Glomerular visceral epithelial cell (primary cell): ENCODE measurements around the gene EIF1AD.
A peak's percentile ranks its signal among the peaks of the same experiment; 100 is the strongest.

Experiments
- DNase-seq: peaks from one replicate; pipeline ENCODE4 v3.0.0-alpha.2; 2016; ENCODE audit errors: extremely low spot score

Gene EIF1AD

DNA sequence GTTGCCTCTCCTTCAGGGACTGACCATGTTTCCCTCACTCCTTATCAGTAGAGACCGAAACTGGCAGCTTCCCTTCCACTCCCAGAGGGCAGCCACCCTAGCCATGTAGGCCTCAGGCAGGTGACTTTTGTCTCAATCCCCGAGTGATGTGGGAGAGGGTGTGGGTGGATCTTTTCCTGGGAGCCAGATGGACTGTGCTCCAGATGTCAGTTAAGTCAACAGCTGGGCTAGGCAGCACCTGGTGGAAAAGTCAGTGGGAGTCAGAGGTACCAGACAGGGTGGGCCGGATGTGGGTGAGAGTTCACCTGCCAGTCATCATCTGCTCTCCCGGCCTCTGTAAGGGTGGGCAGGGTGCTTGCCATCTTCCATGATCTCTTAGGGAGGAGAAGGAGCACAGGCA lies 2.2 kb upstream of the EIF1AD start:
- no peak for DNase-seq

DNA sequence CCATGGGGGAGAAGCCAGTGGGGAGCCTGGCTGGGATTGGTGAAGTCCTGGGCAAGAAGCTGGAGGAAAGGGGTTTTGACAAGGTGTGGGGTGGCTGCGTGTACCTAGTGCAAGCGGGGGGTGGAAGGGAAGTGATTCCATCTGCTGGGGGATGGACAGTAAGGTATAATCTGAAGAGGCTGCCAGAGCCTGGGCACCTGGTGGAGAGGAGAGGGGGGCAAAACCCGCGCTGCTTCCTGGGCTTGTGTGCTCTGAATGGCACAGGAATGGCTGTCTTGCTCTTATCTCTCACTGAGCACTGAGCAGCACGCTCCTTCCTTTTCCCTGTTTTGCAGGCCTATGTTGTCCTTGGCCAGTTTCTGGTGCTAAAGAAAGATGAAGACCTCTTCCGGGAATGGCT lies 1.3 kb upstream of the EIF1AD start:
- DNase-seq, result no peak

GRCh38 chr11:66002648-66003225 lies 780 bp upstream of the EIF1AD start:
- DNase-seq, result no peak

GRCh38 chr11:65997286-65997685 lies 4.7 kb downstream of the EIF1AD start:
- DNase-seq, result no peak

DNA sequence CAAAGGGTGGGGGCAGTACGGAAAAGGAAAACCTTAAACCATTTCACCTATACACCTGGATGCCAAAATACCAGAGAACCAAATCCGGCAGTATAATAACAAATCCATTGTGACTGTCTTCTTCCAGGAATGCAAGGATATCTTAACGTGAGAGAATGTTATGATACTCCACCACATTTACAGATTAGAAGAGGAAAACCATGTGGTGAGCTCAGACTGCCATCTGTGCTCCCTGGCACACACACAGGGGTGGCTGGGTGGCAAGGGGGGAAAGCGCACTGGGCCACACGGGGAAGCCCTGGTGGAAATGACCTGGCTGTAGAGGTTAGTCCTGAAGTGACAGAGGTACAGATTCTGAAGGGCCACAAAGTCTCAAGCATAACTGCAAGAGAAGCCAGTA lies 9.9 kb downstream of the EIF1AD start:
- DNase-seq, result no peak

DNA sequence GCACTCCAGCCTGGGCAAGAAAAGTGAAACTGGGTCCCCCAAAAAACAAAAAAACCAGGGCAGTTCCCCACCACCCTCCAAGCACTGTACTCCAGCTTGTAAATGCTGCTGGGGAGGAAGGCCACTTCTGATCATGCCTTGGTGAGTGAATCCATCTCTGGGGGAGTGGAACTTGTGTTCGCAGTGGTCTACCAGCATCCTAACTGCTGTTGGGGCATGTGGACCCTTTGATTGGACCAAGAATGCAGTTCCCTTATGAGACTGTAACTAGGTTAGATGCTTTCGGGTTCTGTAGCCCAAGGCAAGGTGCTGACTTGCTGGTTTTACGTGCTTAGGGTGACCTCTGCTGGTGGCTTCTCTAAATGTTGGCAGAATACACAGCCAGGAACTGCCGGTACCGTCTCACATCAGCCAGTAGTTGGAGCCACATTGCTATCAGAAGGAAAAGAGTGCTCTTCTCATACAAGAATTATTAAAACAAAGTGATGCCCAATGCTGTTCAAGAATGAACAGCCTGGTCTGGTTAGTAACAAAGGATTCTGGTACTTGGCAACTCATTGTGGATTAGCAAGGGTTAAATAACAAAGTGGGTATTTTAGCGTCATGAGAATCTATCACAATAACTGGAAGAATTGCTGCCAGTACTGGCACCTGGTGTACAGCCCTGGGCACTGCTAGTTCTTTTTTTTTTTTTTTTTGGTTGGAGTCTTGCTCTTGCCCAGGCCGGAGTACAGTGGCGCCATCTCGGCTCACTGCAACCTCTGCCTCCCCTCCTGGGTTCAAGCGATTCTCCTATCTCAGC lies 13.0 kb downstream of the EIF1AD start:
- DNase-seq, result peak; percentile 95

- DNase-seq, result no peak
Observed at GRCh38 chr11:65987336-65987735, 14.6 kb downstream of the EIF1AD start.

DNA sequence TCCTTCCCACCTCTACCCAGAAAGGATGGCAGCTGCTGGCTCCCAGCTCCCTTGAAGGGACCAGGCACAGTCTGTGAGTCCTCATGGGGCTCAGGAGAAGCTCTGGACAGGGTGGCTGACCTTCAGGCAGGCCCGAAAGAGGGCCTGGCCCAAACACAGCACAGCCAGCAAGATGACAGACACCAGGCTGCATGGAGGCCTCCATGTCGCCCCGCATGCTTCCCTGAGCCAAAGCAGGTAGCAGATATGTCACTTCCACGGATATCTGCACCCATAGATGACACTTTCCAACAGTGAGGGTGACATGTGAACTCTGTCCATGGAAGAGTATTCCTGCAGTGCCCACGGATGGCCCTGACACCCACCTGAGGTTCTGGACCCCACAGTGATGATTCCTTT lies 18.4 kb downstream of the EIF1AD start:
- DNase-seq, result no peak

- DNase-seq, result no peak
Observed at GRCh38 chr11:65982824-65983588, 19.0 kb downstream of the EIF1AD start.

- no peak for DNase-seq
Observed at GRCh38 chr11:65981972-65982823, 19.8 kb downstream of the EIF1AD start.

GRCh38 chr11:65981101-65981740 lies 20.7 kb downstream of the EIF1AD start:
- DNase-seq, result no peak

DNA sequence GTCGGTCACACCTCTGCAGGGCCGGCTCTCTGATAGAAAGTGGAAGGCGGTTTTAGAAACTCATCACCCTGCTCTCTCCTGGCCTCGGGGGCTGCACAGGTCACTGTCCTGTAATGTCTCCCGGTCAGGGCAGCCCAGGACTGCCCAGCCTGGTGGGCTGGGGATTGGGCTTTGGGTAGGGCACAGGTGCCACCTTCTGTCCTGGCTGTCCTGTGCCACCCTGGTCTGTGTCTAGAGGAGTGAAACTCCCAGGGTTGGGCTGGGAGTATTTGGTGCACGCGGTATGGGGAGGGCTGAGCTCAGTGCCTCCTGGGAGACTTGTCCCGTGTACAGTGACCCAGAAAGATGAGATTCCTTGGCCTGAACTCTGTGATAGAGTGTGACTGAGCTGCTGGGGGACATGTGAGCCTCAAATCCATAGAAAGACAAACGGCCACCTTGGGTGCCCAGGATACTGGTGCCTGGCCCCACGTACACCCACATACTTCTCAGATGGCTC lies 22.6 kb downstream of the EIF1AD start:
- DNase-seq, result no peak

DNA sequence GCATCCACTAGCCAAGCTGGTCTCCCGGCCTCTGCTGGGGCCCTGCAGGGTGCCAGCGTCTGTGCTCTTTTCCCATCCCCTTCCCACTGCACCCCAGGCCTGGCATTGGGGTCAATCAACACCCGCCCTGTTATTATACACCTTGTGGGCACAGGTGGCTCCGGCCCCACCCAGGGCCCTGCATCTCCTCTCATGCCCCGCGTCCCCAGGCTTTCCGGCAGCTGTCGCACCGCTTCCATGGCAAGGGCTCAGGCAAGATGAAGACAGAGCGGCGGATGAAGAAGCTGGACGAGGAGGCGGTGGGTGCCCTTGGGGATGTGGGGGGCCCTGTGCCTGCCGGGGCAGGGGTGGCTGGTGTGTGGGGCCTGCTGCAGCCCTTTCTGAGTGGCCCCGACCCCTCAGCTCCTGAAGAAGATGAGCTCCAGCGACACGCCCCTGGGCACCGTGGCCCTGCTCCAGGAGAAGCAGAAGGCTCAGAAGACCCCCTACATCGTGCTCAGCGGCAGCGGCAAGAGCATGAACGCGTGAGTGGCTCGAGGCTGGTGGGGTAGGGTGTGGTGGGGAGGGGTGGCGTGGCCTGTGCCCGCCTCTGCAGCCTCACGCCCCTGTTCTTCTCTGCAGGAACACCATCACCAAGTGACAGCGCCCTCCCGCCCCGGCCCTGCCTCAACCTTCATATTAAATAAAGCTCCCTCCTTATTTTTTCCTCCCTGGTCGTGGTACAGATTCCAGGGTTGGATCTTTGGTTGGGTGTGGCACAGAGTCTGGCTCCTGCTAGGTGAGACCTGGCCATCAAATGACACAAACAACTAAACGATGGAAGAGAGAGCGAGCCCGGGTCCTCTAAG lies 23.3 kb downstream of the EIF1AD start:
- no peak for DNase-seq

DNA sequence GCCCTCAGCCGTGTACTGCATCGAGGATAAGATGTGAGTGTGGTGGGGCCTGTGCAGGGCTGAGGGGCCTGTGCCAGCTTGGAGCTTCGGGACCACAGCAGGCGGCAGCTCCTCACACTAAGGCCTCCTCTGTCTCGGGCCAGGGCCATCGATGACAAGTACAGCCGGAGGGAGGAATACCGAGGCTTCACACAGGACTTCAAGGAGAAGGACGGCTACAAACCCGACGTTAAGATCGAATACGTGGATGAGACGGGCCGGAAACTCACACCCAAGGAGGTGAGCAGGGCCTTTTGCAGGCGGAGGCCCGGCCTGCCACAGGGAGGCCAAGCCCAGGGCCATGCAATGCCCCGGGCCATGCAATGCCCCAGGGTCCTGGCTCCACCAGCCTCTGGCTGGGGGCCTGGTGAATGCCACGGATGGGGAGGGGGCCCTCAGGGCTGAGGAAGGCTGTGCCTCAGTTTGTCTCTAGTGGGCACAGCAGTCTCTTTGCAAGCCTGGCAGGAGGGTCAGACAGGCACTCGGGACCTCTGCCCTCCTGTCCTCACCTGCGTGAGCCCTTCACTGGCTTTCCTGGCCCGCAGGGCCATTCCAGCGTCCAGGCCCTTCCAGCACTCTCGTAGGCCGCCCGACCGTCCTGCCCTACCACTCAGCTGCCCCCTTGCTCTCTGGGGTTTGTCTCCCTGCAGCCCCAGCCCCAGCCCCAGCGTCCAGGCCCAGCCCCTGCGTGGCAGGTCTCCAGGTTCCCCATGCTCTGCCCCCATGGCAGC lies 24.2 kb downstream of the EIF1AD start:
- no peak for DNase-seq

DNA sequence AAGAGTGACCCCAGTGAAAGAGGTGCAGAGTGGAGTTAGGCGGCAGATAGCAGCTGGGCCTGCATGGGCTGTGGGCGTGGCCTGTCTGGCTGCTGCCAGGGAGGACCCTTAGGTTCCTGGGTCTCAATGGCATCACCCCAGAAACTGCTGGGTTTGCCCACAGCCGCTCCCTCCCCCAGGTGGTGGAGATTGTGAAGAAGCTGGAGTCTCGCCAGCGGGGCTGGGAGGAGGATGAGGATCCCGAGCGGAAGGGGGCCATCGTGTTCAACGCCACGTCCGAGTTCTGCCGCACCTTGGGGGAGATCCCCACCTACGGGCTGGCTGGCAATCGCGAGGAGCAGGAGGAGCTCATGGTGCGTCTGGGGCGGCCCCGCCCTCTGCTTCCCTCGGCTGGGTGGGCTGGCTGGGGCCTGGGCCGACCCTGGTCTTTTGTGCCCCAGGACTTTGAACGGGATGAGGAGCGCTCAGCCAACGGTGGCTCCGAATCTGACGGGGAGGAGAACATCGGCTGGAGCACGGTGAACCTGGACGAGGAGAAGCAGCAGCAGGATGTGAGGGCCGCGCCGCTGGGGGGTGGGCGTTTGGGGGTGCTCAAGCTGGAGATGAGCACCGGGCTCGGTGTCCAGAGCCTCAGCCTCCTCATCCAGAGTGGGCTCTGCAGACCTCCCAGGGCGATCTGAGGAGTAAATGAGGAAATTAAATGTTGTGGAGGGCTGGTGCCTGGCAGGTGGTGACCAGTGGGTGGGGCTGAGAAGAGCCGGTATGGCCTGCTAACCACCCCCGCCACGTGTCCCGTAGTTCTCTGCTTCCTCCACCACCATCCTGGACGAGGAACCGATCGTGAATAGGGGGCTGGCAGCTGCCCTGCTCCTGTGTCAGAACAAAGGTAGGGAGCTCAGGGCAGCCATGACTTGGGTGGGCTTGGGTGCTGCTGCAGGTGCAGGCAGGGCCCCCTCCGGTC lies 25.5 kb downstream of the EIF1AD start:
- no peak for DNase-seq

DNA sequence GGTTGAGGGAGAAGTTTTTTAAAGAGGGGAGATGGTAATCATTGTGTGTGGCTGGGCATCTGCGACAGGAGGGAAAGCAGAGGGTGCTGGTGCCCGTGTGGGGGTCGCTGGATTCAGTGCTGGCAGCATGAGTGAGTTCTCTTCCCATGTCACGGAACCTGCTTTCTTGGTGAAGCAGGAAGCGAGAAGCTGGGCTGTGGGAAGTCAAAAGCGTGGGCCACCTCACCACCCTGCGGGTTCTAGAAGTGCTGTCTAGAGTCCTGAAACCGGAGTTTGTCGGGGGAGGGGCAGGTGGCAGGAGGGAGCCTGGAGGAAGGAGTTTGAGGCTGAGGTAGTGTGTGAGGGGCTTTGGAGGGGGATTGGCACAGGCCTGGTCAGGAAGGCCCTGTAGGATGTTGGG lies 26.2 kb downstream of the EIF1AD start:
- no peak for DNase-seq

DNA sequence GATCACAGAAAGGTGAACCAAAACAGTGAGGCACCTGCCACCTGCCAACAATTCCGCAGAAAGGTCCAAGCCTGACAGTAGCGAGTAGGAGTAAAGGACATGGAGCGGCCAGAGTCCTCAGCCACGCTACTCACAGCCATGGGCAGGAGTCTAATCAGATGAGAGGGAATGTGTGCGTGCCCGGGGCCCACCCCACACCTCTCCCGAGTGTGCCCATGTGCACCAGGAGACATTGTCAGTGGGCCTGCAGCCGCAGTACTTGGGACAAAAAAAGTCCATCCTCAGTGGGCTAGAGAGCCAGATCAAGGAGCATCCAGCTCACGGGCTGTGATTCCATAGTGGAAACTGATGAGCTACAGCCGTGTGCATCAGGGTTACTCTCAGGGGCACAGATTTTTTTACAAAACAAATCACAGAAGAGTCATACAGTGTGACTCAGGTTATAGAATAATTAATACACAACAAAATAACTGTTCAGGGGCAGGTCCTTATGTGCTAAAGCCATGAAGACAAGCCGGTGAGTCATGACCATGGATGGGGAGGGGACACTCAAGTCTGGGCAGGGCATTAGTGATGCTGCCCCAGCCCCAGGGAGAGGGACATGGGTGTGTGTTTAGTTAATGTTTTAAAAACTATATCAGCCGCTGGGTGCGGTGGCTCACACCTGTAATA lies 28.4 kb downstream of the EIF1AD start:
- DNase-seq, result no peak

DNA sequence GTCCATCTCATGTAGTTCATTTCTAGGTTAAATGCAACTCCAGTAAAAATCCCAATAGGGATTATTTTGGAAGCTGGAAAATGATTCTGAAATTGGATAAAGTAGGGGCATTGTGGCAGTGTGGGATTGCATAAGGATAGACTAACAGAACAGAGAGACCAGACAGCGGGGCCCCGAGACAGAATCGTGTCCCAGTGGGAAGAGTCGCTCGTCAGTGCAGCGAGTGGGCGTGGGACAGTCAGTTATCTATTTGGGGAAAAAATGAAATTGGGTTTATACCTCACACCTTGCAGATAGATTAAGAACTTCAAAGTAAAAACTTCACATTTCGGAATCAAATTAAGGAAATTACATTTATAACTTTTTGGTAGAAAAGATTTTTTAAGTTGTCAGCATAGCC lies 29.8 kb downstream of the EIF1AD start:
- DNase-seq, result no peak
